ENCODE data around the gene LRRK1. TPM values are rescaled to one million over a fixed set of nuclear protein-coding genes. Genes with fewer than 3 reads are reported as not detected.

The LRRK1 gene
- polyA plus RNA-seq, 1 of the 3 experiments (the other 2 are of a cell fraction): 6.9 TPM

GRCh38 chr15:101112336-101113113 is 193.4 kb downstream of the LRRK1 start:
- ChIA-PET CTCF (interaction anchor here (0.9 to 2.3 kb wide), 6 partner anchors 9 to 529 kb away, joined by 3 to 10 read pairs (median 4); partner anchors contain the start of gene CHSY1), POLR2A (no interaction called here)
- H3K27ac ChIP-seq (ENCODE audit: low read depth in 2 of 2, low read length in 1 of 2): no peak overlapping the region
- no peak overlapping the region for H3K4me3 ChIP-seq (ENCODE audit: low read depth in 2 of 2, low read length in 1 of 2)
- H4K20me1 ChIP-seq (ENCODE audit: insufficient read depth): no peaks in the 10 kb centered on the region
- 68% methylated on average over 15 of the region's 16 CpGs for WGBS (ENCODE audit: low lambda C conversion rate)
- no peak for TF ChIP-seq MEF2A (IDR thresholded peaks at IDR 0.05; ENCODE audit: borderline replicate concordance, low read depth)
- TF ChIP-seq ELF1 (IDR thresholded peaks at IDR 0.05): no peak
- TF ChIP-seq USF1 (IDR thresholded peaks at IDR 0.05; ENCODE audit: borderline replicate concordance, low read depth): no peak
- TF ChIP-seq YY1 (IDR thresholded peaks at IDR 0.05; ENCODE audit: low read depth): no peak
- no peak for TF ChIP-seq ZBTB33 (IDR thresholded peaks at IDR 0.05; ENCODE audit: borderline replicate concordance, low read depth)
- no peak for TF ChIP-seq CTCF (IDR thresholded peaks at IDR 0.05)
- TF ChIP-seq USF2 (IDR thresholded peaks at IDR 0.05; ENCODE audit: borderline replicate concordance, low read depth, low read length): no peak
- no peak for TF ChIP-seq IRF3 (IDR thresholded peaks at IDR 0.05; ENCODE audit: low read depth, low read length)
- no peak for TF ChIP-seq TAF1 (IDR thresholded peaks at IDR 0.05; ENCODE audit: borderline replicate concordance, low read depth, low read length)
- no peak for TF ChIP-seq RXRA (IDR thresholded peaks at IDR 0.05; ENCODE audit: borderline replicate concordance, low read depth)
- no peak for TF ChIP-seq REST (IDR thresholded peaks at IDR 0.05; ENCODE audit: low read depth, low read length)
- no peak for TF ChIP-seq MXI1 (IDR thresholded peaks at IDR 0.05; ENCODE audit: low read depth, low read length)
- no peak for TF ChIP-seq FOSL2 (IDR thresholded peaks at IDR 0.05; ENCODE audit: borderline replicate concordance, low read depth)
- DNase-seq: no peak
- H3K4me1 ChIP-seq (ENCODE audit: control insufficient read depth in 1 of 2, insufficient read depth in 2 of 2, low read depth in 1 of 2, low read length in 1 of 2): peaks cover 0 to 14% of the 10 kb centered on the region in 2 experiments; a peak in 1 of 4 replicates
- H3K9ac ChIP-seq: no peak overlapping the region
- H3K27me3 ChIP-seq (ENCODE audit: insufficient read depth): no peaks in the 10 kb centered on the region
- no peaks in the 10 kb centered on the region for H3K36me3 ChIP-seq (replicated peaks in 1 of 2; ENCODE audit: control insufficient read depth in 1 of 2, insufficient read depth in 2 of 2, low read length in 1 of 2)
- no peaks in the 10 kb centered on the region for H3K9me2 ChIP-seq
- H3K4me2 ChIP-seq: no peak overlapping the region
- H3F3A ChIP-seq (replicated peaks; ENCODE audit: insufficient read depth): no peaks in the 10 kb centered on the region
- no peaks in the 10 kb centered on the region for H3K9me3 ChIP-seq
- no peak overlapping the region for H2AFZ ChIP-seq (ENCODE audit: low read depth)
- no peaks in the 10 kb centered on the region for H3K79me2 ChIP-seq (ENCODE audit: insufficient read depth)
